Measurements from ENCODE around the gene GALP.
"Not testable (repeated sequence)": the region's sequence is repeated elsewhere in the genome, so short reads cannot be mapped to it uniquely, and the experiment has no call there.

Gene GALP

DNA sequence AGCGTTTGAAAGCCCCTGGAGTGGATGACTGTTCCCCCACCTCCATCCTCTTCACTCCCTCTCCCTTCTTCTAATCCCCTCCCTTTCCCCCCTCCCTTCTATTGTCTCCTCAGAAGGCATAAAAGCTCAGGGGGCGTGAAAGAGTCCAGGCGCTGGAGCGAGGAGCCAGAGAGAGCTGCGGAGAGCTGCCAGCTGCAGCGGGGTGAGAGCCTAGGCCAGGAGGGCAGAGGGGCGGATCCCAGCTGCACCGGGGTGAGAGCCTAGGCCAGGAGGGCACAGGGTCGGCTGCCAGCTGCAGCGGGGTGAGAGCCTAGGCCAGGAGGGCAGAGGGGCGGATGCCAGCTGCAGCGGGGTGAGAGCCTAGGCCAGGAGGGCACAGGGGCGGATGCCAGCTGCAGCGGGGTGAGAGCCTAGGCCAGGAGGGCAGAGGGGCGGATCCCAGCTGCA lies at the start of gene GALP:
TSS of gene GALP (plus strand) at position 148 of the 447 bp plus-strand sequence. CDS start 1,101 bp downstream, outside the sequence.
- DNase-seq, result not testable (repeated sequence)

DNA sequence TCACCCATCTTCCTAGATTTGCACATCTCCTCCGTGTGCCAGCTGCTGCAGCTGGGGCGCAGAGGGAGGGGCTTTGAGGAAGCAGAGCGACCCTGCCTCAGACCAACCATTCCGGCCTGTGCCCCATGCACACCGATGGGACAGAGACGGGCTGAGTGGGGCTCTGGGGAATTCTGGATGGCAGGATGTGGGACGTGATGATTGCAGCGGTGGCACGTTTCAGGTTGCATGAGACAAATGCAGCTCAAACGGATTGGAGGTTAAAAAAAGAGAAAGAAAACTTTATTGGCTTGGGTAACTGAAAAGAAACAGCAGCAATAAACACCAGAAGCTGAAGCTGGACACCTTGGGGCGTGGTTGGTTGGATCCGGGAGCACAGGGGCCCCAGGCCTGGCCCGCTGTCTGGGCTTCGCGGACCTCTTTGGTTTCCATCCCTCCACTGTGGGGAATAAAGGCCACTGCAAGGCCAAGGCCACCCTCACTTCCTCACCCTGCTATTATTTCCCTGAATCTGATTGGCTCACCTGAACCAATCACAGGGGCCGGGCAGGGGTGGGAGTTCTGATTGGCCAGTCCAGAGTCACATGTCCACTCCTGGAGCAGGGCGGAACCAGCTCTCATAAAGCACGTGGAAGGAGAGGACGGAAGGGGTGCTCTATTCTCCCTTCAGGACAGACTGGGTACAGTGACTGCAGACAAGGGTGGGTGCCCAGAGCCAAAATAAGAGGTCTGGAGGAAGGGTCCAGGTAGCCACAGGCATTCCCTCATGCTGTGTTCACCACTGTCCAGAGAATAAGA lies 48.6 kb upstream of the GALP start:
- DNase-seq, result no peak

DNA sequence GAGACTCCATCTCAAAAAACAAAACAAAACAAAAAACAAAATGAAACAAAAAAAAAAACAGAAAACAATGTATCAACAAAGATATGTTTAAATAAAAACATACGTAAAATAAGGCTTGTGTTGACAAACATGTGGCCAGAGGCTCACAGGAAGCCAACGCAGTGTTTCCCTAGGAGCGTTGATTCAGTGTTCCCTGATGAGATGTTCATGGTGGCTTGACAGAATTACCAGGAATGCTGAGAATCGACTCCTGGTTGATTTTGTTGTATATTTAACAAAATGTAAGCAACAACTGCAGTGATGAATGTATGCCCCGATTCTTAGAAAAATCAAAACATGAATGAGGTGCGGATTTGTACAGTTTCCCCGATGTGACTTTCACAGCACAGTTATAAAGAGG lies 45.8 kb upstream of the GALP start:
- DNase-seq, result no peak

DNA sequence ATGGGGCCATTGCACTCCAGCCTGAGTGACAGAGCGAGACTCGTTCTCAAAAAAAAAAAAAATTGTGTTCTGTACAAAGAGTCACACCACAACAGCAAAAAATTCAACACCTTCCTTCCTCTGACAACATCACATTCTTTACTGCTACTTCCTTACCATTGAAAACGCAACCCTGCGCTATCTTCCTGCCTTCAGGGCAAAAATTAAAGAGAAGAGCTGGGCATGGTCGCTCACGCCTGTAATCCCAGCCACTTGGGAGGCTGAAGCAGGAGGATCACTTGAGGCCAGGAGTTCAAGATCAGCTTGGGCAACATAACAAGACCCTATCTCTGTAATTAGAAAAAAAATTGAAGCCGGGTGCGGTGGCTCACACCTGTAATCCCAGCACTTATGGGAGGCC lies 44.2 kb upstream of the GALP start:
- no peak for DNase-seq

DNA sequence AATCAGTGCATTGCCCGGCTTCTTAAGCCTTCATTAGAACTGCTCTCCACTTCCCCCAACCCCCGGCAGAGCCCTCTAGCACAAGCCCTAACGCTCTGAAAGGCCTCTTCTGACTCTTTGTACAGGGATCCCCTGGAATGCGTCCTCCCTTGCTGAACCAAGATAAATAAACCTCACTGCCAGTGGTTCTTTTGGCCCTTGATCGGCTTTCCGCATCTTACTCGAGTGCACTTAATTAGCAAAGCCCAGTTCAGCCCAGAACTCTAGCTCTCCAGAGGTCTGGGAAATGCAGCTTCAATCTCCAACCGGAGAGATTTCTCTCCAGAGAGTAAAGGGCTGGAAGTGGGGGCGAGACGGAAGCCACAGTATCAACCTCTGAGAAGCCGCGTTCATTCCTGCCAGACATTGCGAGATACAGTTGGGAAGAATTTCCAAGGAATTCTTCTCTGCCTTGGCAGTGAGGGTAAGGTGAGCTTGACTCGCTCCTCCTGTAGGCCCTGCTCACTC lies 43.4 kb upstream of the GALP start:
- DNase-seq, result no peak

DNA sequence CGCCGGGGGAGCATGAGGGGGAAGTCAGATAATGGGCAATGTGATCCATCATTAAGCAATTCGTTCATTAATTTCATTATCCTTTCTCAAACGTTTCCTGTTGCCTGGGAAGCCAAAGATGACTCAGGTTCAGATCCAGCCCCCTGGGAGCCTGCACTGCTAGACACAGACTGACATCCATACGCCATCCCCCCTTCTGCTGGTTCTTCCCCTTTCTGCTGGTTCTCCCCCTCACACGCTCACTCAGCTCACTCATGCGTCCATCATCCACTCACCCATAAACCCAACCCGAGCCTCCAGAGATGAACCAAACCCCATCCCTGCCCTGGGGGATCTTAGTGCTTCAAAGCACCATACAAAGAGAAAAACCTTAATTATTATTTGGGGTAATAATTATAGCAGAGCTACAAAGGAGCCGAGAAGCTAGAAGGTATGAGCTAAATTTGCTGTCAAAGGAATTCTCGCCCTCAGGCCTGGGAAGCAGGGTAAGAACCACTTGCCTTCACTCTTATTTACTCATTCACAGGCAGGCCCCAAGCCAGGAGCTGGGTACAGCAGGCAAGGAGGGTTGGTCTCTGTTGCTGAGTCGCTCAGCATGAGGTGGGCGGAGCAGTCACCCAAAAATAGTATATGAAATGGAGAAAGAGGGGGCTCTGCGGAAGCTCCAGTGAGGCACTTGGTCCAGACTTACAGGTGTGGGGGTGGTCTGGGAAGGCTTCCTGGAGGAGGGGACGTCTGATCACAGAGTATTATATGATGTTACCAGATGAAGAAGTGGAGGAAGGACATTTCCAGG lies 41.8 kb upstream of the GALP start:
- no peak for DNase-seq

DNA sequence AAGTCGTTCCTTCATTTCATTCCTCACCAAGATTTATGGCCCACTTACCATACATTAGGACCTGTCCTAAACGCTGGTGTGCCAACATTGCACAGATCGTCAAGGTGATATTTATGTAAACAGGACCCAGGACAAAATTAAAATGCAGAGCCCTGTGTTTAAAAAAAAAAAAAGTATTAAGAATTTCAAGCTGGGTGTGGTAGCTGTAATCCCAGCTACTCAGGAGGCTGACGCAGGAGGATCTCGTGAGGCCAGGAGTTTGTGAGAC lies 41.2 kb upstream of the GALP start:
- no peak for DNase-seq

DNA sequence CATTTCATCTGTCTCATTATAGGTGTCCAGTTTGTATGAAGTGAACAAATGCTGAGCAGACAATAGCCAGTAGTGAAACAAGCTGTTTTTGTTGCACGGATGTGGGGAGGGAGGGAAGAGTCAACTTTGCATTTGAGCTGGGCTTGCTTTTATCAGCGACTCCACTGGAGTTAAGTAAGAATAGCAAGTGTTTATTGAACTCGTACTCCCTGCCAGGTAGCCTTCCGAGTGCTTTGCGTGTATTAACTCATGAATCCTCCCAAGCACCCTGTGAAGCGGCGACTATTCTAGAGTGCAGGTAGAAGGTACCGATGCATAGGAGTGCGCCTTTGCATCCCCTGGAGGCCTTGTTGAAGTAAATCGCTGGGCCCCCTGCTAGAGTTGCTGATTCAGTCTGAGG lies 39.4 kb upstream of the GALP start:
- DNase-seq, result no peak

DNA sequence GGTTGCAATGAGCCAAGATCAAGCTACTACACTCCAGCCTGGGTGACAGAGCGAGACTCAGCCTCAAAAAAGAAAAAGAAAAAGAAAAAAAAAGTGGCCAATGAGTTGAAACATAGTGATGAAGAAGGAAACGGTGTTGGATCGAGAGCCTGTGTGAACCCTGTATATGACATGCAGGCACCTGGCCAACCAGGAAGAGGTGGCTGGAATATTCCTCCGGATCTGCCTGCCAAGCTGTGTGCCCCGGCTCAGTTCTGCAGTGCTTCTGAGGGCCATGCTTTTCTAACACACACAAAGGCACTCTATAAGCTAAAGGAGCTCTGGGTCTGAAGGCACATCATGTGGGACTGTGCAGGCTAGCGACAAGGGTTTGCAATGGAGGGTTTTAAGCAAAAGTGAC lies 38.4 kb upstream of the GALP start:
- no peak for DNase-seq

DNA sequence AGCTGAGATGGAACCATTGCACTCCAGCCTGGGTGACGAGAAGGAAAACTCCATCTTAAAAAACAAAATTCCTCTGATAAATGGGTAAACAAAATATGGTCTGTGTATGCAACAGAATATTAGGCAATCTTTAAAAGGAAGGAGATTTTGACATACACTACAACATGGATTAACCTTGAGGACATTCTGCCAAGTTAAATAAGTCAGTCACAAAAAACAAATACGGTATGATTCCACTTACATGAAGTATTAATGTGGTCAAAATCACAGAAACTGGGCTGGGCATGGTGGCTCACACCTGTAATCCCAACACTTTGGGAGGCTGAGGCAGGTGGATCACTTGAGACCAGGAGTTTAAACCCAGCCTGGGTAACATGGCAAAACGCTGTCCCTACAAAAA lies 37.7 kb upstream of the GALP start:
- DNase-seq, result no peak

DNA sequence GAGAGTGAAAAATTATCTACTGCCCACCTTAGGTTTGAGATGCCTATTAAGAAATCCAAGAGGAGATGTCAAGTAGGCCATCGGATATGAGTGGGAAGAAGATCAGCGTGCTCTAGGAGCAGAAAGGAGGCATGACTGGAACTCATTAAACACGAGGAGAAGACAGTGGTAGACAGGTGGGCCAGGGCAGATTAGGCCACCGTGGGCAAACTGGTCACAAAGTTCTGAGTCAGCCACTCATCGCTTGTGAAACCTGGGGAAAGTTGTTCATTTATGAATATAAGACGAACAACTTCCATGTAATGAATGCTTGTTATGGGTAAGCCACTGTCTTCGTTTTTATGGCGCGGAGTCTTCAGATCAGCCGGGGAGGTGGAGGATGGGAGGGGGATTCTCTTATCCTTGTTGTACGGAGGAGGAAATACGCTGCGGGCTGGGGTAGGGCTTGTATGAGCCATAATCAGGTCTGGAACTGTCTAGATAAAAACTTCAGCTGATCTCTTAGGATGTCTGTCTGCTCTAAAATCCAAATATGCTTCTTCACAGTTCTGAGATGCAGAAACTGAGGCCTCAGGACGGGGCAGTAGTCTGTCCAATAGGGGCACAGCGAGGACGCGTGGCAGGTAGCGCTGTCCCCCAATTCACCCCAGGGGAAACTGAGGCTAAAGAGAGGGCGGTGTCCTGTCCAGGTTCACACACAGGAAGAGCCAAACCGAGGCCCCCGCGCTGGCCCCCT lies 35.8 kb upstream of the GALP start:
- no peak for DNase-seq

DNA sequence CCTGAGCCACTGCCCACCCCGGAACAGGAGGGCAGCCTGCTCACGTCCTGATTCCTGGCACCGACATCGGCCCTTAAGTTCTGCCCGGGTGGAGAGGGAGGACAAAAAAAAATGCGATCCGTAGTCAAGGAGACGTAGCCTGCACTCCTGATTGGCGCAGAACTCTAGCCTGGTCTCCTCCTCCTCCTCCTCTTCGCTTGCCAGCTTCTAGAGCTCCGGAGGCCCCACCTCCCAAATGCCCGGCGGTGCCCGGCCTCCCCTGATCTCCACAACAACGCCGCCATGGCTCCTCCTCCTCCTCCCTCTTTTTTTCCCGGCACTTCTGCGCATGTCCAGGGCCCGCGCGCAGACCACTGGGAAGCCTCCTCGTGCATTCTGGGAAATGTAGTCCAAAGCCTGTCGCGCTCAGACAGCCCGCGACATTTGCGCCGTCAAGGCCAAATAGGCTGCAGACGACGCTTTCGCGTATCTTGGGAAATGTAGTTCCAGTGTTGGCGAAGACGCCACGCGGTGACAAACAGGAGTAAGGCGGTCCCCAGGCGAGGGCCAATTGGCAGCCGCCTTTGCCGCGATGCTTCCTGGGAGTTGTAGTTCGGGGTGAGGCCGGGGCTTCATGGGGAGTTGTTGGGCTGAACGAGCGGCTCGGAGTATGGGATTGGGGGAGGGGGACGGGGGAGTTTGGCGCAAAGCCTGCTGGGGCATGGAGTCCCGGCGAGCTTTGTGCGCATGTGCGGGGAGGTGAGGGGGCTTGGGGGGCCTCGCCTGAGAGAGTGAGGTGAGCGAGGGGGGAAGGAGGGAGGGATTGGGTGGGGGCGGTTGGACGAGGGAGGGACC lies 35.0 kb upstream of the GALP start, which contains the start of gene ZNF444:
TSS of gene ZNF444 (plus strand) at position 705 of the 834 bp plus-strand sequence. CDS start 5,625 bp downstream, outside the sequence.
- peak; percentile 98 for DNase-seq

DNA sequence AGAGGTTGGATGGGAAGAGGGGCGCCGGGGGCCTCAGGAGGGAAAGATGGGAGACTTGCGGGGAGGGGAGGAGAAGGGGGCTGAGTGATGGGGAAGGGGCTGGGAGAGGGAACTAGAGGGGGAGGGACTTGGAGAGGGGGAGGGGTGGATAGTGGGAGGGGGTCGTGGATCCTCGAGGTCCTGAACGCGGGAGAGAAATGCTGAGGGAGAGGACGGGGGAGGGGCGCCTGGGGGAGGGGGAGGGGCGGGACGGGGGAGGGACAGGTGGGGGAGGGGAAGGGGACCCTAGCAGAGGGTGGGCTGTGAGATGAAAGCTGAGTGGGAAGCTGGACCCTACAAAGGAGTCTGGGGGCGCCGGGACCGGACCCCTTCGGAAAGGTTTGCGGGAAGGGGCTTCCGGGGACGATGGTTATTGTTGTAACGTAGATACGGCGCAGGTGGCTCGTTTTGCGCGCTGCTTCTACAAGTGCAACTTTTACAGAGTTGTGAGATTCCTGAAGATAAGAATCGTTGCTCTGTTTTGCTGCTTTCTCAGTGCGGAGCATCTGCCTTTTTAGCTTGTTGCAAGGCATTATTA lies 34.3 kb upstream of the GALP start:
- no peak for DNase-seq

DNA sequence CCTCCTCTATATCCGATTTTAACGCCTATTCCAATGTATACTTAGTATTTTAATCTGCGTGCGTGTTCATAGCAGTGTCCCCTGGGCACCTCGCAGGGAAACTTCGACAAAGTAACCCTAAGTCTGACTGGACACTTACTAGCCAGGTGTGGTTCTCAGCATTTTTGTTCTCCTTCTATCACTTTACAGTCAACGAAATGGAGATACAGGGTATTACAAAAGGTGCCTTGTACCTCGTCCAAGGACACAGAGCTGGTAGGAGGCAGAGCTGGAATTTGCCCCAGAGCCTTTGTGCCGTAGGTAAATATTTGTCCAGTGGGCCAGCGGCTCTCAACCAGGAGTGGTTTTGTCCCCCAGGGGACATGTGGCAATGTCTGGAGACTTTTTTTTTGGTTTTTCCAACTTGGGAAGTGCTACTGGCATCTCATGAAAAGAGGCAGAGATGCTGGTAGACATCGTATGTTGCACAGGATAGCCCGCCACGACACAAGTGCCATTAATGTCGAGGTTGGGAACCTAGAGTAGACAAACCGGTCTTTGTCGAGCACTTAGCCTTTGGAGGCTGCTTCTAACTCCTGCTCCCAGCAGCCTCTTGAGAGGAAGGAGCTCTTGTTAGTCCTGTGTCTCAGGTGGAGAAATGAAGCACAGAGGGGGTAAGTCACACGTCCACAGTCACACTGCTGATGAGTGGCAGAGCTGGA lies 33.6 kb upstream of the GALP start:
- peak; percentile 27 for DNase-seq

DNA sequence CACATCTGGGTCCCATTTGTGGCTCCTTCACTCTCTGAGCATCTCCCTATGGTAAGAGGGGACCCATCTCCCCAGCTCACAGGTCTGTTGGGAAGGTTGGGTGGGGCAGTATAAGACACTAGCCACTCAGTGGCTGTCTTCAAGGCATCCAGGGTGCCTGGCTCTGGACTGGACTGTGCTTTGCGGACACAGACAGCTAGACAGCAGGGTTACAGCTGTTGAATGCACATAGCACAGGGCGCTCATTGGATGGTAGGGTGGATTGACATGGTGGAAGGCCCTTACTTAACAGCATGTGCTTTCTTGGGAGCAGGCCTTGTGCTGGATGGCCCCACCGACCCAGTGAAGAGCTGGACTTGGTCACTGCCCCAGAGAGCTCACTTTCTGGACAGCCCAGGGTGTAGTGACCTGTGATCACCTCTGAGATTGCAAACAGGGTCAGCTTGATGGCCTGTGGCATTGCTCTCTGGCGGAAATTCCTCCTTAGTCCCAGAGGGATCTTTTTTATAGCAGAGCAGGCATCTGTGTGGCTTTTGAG lies 32.8 kb upstream of the GALP start:
- DNase-seq, result no peak

DNA sequence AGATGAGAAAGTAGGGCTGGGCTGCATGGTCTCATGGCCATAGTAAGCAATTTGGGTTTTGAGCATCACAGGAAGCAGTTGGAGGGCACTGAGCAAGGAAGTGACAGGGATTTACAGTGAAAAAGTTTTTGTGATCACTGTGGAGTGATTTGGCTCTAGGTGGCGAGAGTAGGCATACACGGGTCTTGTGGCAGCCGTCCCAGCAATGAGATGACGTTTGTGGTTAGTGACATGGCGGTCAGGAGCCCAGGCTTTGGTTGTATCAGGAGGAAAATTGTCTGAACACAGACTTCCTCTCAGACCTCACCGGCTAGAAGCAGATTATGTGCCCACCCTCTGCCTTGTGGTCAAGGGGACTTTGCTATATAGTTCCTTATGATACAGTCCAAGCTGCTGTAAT lies 31.4 kb upstream of the GALP start:
- DNase-seq, result no peak

DNA sequence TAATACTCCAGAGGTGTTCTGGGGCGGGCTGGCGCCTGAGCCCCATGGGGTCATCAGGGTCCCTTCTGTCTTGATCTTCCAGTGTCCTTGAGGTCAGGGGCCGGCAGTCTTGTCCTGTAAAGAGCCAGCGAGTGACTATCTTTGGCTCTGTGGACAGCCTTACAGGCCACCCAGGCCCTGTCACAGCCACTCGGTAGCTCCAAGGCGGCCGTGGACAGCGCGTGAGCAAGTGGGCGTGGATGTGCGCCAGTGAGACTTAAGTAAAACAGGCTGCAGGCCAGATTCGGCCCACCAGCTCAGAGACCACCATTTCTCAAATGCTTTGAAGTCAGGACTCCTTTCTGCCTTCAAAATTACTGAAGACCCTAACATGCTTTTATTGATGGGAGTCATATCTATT lies 31.0 kb upstream of the GALP start:
- no peak for DNase-seq

DNA sequence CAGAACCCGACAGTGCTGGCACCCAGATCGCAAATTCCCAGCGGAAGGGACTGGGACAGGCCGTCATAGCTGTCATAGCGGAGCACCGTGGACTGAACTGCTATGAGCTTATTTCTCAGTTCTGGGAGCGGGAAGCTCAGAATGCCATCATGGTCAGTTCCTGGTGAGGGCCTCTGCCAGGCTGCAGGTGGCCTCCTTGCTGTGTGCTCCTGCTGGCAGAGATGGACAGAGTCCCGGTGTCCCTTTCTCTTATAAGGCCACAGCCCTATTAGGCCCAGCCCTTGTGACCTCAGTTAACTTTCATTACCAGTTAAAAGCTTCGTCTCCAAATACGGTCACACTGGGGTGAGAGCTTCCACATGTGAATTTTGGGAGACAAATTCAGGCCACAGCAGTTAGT lies 30.1 kb upstream of the GALP start:
- DNase-seq, result no peak

DNA sequence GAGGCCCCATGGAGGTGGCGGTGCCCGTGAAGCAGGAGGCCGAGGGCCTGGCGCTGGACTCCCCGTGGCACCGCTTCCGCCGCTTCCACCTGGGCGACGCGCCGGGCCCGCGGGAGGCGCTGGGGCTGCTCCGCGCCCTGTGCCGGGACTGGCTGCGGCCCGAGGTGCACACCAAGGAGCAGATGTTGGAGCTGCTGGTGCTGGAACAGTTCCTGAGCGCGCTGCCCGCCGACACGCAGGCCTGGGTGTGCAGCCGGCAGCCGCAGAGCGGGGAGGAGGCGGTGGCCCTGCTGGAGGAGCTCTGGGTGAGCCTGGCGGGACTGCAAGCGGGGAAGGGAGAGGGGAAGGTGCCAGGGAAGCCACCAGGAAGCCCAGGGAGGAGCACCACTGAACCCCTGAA lies 28.9 kb upstream of the GALP start:
- no peak for DNase-seq

DNA sequence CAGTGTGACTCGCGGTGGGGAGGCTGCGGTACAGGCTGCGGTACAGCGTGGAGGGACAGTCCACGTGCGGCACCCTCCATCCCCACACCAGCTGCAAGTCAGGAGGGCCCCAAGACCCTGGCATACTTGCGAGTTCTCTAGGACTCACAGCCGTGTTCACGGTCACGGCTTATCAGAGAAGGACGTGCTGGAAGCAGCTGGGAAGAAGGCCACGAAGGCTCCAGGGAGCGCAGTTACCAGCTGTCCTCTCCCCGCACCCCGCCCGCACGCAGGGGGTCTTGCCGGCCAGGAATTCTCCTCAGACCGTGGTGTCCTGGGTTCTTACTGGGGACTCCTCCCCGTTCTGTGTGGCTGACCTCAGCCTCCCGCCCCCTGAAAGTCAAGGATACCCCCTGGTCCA lies 28.5 kb upstream of the GALP start:
- no peak for DNase-seq

DNA sequence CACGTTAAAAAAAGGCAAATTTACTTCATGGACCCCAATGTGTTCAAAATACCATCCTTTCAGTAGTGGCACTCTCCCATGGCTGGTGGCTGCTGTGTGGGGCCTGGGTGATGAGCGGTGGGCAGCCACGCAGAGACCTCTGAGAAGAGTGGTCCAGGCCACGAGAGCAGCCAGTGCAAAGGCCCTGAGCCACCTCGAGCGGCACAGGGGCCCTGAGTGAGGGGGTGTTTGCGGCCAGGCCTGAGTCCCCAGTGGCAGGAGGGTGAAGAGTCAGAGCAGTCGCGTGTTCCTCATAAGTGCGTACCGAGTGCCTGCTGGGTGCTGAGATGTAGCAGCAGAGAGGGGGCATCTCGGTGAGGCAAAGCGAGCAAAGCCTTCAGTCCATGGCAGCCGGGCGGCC lies 27.7 kb upstream of the GALP start:
- no peak for DNase-seq
